Measurements from ENCODE around the gene CACNA1C. TPM values are rescaled to one million over a fixed set of nuclear protein-coding genes. Genes with fewer than 3 reads are reported as not detected.

Gene CACNA1C
- total RNA-seq, 2 donors from 2014 or later = 8.1 to 18.2 TPM

DNA sequence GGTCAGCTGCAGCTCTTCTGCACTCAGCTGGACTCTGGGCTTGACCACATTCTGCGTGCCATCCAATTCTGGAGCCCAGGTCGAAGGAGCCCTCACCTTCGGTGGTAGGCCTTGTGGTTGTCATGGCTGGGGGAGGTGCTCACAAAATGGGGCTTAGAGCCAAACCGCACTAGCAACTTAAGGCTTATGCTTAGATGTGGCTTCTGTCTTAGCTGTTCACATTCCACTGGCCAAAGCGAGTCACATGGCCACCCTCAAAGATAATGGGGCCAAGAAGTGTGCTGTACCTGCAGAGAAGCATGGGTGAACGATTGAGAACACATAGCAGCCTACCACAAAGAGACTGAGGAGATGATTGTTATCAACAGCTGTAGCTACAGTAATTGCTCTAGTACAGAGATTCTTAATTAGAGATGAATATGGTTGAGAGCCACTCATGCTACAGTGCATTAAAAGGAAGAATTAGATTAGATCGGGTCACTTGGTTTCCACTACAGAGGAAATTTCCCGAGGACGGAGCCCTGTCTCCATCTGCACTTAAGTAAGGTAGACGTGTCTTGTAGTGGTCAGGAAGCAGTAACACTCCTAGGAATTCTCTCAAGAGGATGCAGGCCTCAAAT, 407.4 kb downstream of the CACNA1C start:
- Histone ChIP-seq H3K4me1 (replicated peaks) (no peaks in the 10 kb centered on the region), H3K9me3 (no peaks in the 10 kb centered on the region), H3K36me3 (peaks cover 0 to 3% of the 10 kb centered on the region in 2 donors), H3K27me3 (replicated peaks; ENCODE audit: insufficient read depth) (no peaks in the 10 kb centered on the region), H3K4me3 (no peak overlapping the region), H3K27ac (no peak overlapping the region)
- 95% methylated on average over 10 of the region's 10 CpGs for WGBS
- no peak for DNase-seq (ENCODE audit: low spot score)
- TF ChIP-seq, protein P1, sequence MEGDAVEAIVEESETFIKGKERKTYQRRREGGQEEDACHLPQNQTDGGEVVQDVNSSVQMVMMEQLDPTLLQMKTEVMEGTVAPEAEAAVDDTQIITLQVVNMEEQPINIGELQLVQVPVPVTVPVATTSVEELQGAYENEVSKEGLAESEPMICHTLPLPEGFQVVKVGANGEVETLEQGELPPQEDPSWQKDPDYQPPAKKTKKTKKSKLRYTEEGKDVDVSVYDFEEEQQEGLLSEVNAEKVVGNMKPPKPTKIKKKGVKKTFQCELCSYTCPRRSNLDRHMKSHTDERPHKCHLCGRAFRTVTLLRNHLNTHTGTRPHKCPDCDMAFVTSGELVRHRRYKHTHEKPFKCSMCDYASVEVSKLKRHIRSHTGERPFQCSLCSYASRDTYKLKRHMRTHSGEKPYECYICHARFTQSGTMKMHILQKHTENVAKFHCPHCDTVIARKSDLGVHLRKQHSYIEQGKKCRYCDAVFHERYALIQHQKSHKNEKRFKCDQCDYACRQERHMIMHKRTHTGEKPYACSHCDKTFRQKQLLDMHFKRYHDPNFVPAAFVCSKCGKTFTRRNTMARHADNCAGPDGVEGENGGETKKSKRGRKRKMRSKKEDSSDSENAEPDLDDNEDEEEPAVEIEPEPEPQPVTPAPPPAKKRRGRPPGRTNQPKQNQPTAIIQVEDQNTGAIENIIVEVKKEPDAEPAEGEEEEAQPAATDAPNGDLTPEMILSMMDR (IDR thresholded peaks at IDR 0.05) = no peak
- TF ChIP-seq POLR2AphosphoS5 (IDR thresholded peaks at IDR 0.05) (no peak), POLR2A (IDR thresholded peaks at IDR 0.05) (no peak)
- intact Hi-C loops (cut with DNase I) = no loop called here

DNA sequence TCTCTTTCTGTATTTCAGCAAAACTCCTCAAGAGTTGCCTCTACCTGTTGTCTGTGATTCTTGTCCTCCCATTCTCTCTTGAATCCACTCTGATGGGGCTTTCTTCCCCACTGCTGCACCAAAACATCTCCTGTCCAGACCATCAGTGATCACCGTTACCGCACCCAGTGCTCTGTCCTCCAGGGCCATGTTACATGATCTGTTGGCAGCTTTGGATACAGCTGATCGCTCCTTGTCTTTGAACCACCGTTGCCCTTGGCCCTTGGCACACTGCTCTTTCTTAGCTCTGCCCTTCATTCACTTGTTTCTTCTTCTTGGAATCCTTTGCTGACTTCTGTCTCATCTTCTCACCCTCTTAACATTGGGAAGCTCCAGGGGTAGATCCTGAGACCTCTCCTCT, 408.3 kb downstream of the CACNA1C start:
- DNase-seq (ENCODE audit: low spot score) = no peak
- Histone ChIP-seq H3K36me3 (peaks cover 0 to 3% of the 10 kb centered on the region in 2 donors), H3K27me3 (replicated peaks; ENCODE audit: insufficient read depth) (no peaks in the 10 kb centered on the region), H3K4me1 (replicated peaks) (no peaks in the 10 kb centered on the region), H3K27ac (no peak overlapping the region), H3K4me3 (no peak overlapping the region), H3K9me3 (no peaks in the 10 kb centered on the region)
- WGBS = 93% methylated on average over 4 of the region's 4 CpGs
- intact Hi-C loops (cut with DNase I) = no loop called here
- TF ChIP-seq, protein P1 (IDR thresholded peaks at IDR 0.05) = no peak
- no peak for TF ChIP-seq POLR2AphosphoS5 (IDR thresholded peaks at IDR 0.05)
- no peak for TF ChIP-seq POLR2A (IDR thresholded peaks at IDR 0.05)

DNA sequence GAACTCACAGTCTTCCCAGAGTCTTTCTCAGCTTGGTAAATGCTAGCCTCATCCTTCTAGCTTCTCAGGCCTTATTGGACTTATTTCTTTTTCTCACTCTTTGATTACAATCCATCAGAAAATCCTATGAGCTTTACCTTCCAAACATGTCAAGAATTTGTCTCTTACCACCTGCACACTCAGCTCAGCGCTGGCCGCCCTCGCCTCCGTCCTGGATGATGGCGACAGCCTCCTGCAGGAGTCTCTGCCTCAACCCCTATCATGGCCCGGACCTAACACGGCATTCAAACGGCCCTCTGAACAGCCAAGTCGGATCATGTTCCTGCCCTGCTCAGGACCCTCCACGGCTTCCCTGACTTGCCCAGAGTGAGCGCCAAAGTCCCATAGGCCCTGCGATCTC, 408.9 kb downstream of the CACNA1C start:
- no peaks in the 10 kb centered on the region for H3K9me3 ChIP-seq
- no peak overlapping the region for H3K27ac ChIP-seq
- peaks cover 0 to 3% of the 10 kb centered on the region in 2 donors for H3K36me3 ChIP-seq
- H3K4me3 ChIP-seq = no peak overlapping the region
- H3K27me3 ChIP-seq (replicated peaks; ENCODE audit: insufficient read depth) = no peaks in the 10 kb centered on the region
- TF ChIP-seq POLR2A (IDR thresholded peaks at IDR 0.05) (no peak), POLR2AphosphoS5 (IDR thresholded peaks at IDR 0.05) (no peak)
- TF ChIP-seq, protein P1 (IDR thresholded peaks at IDR 0.05) = no peak
- intact Hi-C loops (cut with DNase I) = no loop called here
- 86% methylated on average over 12 of the region's 12 CpGs for WGBS
- no peak for DNase-seq (ENCODE audit: low spot score)
- no peaks in the 10 kb centered on the region for H3K4me1 ChIP-seq (replicated peaks)

DNA sequence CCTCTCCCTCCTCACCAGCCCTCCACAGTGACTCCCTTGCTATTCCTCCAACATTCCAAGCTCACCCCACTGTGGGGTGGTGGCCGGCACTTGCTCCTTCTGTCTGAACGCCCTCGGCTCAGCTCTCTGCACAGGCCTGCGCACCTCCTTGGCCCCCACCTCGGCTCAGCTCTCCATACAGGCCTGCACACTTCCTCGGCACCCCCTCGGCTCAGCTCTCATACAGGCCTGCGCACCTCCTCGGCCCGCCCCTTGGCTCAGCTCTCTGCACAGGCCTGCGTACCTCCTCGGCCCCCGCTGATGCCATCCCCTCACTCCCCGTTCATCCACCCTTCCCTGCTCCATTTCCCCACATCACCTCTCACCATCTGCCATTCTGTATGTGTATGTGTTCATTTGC, 409.3 kb downstream of the CACNA1C start:
- DNase-seq (ENCODE audit: low spot score) = no peak
- H3K4me1 ChIP-seq (replicated peaks) = no peaks in the 10 kb centered on the region

More for the DNA sequence above, 409.3 kb downstream of the CACNA1C start:
- Histone ChIP-seq H3K27me3 (replicated peaks; ENCODE audit: insufficient read depth) (no peaks in the 10 kb centered on the region), H3K36me3 (peaks cover 0 to 3% of the 10 kb centered on the region in 2 donors), H3K4me3 (no peak overlapping the region), H3K27ac (no peak overlapping the region), H3K9me3 (no peaks in the 10 kb centered on the region)
- 68% methylated on average over 14 of the region's 14 CpGs for WGBS
- TF ChIP-seq POLR2AphosphoS5 (IDR thresholded peaks at IDR 0.05) (no peak), POLR2A (IDR thresholded peaks at IDR 0.05) (no peak)
- TF ChIP-seq, protein P1 (IDR thresholded peaks at IDR 0.05) = no peak
- intact Hi-C loops (cut with DNase I) = no loop called here
